ENCODE data around the gene SLC22A14.

SLC22A14 gene

DNA sequence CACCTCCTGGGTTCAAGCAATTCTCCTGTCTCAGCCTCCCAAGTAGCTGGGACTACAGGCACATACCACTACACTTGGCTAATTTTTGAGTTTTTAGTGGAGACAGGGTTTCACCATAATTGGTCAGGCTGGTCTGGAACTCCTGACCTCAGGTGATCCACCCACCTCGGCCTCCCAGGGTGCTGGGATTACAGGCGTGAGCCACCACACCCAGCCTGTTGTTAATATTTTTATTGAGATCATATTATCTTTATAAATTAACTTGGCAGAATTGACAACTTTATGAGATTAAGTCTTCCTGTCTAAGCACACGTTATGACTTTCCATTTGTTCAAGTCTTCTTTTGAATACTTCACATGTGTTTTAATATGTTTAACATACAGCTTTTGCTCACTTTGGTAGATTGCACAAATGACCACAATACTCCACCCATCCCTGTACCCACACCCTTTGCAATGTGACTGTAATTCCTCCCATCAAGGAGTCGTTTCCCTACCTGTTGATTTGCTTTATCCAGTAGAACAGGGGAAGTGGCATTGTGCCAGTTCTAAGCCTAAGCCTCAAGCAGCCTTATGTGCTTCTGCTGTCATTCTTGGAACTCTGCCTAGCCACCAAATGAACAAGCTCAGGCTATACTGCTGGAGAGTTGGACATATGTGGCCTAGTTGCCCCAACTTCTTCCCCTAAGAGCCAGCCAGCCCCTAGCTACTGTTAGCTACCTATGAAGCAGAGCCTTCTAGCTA is 72.7 kb downstream of the SLC22A14 start:
- no peak for TF ChIP-seq CTCF (IDR thresholded peaks at IDR 0.05; ENCODE audit: insufficient read depth, low read depth, low read length, missing control alignments)
- DNase-seq (ENCODE audit: low read depth), result no peak
- H3K4me3 ChIP-seq (ENCODE audit: low read depth, low read length), result no peak overlapping the region

GRCh38 chr3:38359038-38359437 is 76.9 kb downstream of the SLC22A14 start:
- DNase-seq (ENCODE audit: low read depth), result no peak
- TF ChIP-seq CTCF (IDR thresholded peaks at IDR 0.05; ENCODE audit: insufficient read depth, low read depth, low read length, missing control alignments), result no peak
- no peak overlapping the region for H3K4me3 ChIP-seq (ENCODE audit: low read depth, low read length)

DNA sequence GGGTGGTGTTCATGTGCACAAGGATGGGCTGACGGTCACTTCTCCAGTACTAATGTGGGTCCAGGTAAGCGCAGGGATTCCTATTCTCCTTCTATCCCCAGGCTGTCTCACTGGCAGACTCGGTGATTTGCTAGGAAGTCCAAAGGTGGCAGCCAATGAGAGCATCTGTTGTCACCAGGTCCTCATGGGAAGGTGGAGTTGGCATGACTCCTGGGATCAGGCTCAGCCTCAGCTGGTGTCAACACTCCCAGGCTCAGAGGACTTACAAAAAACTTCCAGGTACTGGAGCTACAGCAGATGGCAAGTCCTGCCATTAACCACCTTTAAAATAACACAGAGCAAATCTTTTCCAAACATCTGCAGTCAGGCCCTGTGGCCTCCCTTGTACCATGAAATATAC is 78.3 kb downstream of the SLC22A14 start:
- no peak overlapping the region for H3K4me3 ChIP-seq (ENCODE audit: low read depth, low read length)
- no peak for DNase-seq (ENCODE audit: low read depth)
- TF ChIP-seq CTCF (IDR thresholded peaks at IDR 0.05; ENCODE audit: insufficient read depth, low read depth, low read length, missing control alignments), result no peak

DNA sequence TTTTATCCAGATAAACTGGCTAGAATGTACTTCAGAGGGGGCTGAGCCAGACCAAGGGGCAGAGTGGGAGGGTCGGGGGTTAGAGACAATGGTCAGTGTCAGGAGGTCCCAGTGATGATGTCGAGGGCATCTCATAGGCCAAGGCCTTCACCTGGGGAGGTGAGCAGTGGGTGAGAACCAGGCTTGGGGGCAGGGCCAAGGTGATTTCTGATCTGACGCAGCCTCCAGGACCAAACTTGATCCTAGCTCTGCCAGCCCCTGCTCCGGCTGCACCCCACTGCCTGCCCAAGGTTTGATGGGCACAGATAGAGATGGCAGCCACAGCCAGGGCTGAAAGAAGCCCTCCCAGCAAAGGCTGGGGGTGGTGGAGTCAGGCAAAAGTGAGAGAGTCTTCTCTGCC is 79.4 kb downstream of the SLC22A14 start:
- no peak for TF ChIP-seq CTCF (IDR thresholded peaks at IDR 0.05; ENCODE audit: insufficient read depth, low read depth, low read length, missing control alignments)
- no peak for DNase-seq (ENCODE audit: low read depth)
- no peak overlapping the region for H3K4me3 ChIP-seq (ENCODE audit: low read depth, low read length)

- DNase-seq (ENCODE audit: low read depth), result no peak
- no peak overlapping the region for H3K4me3 ChIP-seq (ENCODE audit: low read depth, low read length)
- TF ChIP-seq CTCF (IDR thresholded peaks at IDR 0.05; ENCODE audit: insufficient read depth, low read depth, low read length, missing control alignments), result no peak
Measured at GRCh38 chr3:38362825-38363224, 80.7 kb downstream of the SLC22A14 start.

- no peak for TF ChIP-seq CTCF (IDR thresholded peaks at IDR 0.05; ENCODE audit: insufficient read depth, low read depth, low read length, missing control alignments)
- no peak overlapping the region for H3K4me3 ChIP-seq (ENCODE audit: low read depth, low read length)
- no peak for DNase-seq (ENCODE audit: low read depth)
Measured at GRCh38 chr3:38364721-38365400, 82.8 kb downstream of the SLC22A14 start.
